Dermis microvascular lymphatic vessel endothelial cell (primary cell): ENCODE results near the gene ULK3. TPM values are rescaled to one million over a fixed set of nuclear protein-coding genes. Genes with fewer than 3 reads are reported as not detected.

Source experiments
- DNase-seq, 2 donors: peaks; one replicate each; pipeline versions ENCODE4 v3.0.0 to v3.0.0-alpha.2; 2010; ENCODE audit warnings: low read depth in 2 of 2
- total RNA-seq: library from RNA; depleted of rRNA; stranded (reverse); fragments of >200 nt; gene quantifications from 2 replicates; pipeline ENCODE4 v1.2.1, GENCODE V29; 2014

The ULK3 gene
- total RNA-seq, 1 donor from 2014 or later = 15.9 TPM

DNA sequence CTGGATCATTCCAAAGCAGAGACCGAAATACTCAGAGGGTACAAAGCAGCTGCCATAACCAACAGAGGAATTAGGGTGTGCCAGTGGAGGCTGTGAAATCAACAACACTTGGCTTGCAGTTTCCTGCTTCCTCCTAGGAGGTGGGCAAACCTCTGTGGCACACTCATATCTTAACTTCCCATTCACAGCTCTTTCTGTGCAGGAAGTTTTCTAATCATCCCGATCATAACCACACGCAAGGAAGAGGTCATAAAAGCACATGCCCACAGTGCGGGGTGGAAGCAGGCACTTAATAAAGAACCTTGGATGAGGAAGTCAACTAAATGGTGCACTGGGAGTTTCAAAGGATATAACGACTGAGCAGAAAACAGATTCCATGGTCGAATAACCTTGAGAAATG lies 25.1 kb upstream of the ULK3 start:
- DNase-seq = peak in 1 of 2 donors; percentile 36

DNA sequence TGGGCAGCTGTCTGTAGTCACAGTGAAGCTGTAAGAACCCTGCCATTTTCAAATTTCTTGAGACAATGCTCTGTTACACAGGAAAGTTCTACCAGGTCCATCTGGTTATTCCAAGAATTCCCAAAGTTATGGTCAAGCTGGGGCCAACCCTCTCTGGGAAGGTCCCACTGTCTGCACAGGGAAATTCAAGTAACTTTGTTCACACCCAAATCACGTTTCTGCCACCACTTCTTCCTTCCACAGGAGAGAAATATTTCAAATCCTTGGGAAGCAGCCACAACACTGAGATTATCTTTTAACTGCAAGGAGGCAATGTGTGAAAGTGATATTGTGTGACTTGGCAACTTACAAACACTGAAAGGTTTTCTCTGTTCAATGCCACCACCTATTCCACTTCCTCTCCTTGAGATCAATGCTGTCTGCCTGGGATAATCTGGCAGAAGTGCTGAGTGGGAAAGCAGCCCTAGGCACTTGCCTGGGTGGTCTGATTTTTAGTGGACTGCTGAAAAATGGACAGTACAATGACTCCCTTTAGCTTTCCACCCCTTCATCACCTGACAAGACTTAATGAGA lies 24.6 kb upstream of the ULK3 start:
- no peak for DNase-seq

DNA sequence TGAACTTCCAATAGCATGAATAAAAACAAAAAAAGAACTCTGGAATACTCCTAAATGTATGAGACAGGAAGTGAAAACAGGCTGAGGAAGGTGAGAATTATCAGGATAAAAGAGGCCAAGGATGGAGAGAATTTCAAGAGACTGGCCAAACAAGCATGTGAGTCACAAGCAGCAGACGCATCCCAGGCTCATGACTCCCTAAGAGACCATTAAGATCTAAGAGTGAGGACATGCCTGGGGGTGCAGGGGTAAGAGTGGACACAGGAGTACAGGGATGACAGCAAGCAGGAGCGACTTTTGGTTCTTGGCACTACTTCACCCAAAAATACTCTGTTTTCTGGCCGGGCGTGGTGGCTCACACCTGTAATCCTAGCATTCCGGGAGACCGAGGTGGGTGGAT lies 23.1 kb upstream of the ULK3 start:
- peak in 1 of 2 donors; percentile 41 for DNase-seq

DNA sequence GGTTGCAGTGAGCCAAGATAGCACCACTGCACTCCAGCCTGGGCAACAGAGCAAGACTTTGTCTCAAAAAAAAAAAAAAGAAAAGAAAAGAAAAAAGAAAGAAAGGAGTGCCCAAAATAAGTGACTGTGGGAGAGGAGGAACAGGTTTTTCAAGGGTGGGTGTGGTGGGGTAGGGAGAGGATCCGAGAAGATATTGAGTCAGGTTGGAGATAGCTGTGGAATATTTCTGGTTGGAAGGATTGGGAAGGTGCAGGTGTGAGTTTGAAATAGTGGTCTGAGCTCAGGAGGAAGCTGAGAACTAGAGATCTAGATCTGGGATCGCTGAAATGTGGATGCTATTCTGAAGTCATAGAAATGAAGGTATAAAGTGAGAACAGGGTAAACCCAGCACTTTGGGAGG lies 22.4 kb upstream of the ULK3 start:
- no peak for DNase-seq

DNA sequence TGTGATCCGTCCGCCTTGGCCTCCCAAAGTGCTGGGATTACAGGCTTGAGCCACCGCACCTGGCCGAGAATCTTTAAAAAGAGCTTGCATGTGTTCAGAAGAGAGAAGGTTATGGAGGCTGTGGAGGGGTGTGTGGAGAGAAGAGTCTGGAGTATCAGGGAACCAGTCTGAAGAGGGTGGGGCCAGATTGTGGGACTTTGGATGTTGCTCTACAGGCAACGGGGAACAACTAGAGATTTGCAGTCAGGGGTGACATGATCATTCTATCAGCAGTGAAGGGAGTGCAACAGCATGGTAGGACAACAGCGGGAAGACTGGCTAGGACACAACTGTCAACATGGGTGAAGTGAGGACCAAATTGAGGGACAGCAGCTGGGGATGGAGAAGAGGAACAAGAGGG lies 21.3 kb upstream of the ULK3 start:
- no peak for DNase-seq

DNA sequence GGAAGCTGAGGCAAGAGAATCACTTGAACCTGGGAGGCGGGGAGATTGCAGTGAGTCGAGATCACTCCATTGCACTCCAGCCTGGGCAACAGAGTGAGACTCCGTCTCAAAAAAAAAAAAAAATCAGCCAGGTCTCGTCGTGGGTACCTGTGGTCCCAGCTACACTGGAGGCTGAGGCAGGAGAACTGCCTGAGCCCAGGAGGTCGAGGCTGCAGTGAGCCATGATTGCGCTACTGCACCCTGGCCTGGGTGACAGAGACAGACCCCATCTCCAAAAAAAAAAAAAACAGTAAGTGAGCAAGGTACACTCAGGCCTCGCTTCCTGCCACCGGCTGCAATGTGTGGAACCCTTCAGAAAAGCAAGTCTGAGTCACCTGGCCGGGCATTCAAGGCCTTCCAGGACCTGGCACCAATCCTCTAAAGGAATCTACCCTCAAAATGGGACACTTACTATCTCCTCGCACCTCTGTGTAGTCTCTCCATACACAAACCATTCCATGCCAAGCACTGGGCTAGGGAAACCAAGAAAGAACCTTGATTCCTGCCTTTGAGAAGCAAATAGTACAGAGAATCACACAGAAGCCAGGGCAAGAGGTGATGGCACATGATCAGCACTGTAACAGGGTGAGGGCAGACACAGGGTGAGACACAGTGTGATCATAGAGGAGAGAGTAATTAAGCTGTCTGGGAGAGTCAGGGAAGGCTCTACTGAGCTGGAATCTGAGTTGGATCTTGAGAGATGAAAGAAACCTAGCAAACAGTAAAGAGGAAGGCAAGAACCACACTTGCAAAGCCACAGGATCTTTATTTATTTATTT lies 20.5 kb upstream of the ULK3 start:
- DNase-seq = peak in 1 of 2 donors; percentile 30

DNA sequence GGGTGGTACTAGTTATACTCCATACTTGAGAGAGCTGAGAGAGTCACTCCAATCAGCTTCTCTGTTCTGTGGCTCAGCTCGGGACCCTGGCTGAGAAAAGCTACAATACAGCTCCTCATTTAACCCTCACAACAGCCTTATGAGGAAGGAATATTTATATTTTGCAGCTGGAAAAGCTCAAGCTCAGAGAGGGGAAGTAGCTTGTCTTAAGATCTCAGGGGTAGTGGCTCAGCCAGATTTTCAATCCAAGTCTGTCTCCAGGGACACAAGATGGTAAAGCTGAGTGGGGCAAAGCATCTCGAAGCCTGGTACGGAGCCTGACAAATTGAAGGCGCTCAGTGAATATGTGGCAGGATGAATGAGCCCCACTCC lies 15.4 kb upstream of the ULK3 start:
- DNase-seq = no peak

DNA sequence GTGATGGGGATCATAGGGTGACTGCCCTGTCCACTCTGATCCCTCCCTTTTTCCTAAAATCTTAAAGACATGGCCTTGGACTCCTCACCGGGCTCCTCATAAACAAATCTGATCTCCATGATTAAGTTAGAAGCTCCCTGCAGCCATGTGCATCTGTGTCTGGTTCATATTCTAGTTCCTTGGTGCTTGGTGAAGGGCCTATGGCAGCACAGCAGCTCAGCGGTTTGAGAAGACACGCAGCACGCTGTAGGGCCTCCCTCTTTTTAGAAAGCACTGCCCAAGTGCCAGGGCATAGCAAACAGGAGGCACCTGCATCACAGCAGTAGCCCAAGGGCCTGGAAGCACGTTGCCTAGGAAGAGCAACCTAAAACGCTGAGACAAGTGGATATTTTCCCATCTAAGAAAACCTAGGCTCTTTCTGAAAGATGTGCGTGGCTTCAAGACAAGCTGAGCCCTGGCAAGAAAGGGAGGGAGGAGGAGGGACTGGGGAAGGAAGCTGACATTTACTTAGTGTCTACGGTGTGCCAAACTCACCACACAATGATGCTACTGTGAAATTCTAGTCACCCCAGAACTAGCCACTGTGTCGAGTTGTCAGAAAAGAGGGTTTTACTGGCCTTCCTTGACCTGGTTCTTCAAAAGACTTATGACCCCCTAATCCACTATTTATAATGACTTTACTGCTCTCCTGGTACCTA lies 14.9 kb upstream of the ULK3 start:
- DNase-seq = no peak

DNA sequence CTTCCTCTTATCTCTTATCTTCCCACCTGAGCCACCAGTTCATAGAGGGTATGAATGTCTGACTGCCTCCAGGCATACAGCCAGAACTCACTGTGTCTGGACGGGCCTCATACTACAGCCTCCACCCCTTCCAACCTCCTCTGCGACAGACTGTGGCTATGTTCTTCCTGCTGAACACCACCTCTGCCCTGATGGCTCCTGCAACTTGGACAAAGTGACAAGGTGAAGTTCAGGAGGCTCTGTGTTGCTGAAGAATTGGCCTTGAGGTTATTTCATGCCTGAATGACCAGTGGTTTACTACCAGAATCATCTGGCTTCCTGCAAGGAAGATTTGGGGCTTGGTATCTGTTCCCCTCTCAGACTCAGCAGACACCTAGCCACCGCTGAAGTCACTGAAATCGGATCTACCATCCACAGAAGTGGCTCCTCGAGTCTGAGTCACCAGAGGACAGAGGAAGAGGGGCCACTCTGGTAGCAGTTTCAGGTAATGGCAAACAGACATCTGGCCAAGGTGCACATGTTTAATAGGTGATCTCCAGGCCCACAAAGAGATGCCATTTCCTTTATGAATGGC lies 14.2 kb upstream of the ULK3 start:
- DNase-seq = no peak

DNA sequence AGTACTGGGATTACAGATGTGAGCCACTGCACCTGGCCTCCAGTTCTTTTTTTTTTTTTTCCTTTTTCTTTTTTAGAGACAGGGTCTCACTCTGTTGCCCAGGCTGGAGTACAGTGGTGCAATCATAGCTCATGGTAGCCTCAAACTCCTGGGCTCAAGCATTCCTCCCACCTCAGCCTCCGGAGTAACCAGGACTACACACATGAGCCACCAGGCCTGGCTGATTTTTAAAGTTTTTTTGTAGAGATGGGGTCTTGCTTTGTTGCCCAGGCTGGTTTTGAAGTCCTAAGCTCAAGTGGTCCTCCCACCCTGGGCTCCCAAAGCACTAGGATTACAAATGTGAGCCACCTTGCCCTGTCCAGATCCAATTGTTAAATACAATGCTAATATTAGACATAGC lies 13.6 kb upstream of the ULK3 start:
- DNase-seq = no peak

DNA sequence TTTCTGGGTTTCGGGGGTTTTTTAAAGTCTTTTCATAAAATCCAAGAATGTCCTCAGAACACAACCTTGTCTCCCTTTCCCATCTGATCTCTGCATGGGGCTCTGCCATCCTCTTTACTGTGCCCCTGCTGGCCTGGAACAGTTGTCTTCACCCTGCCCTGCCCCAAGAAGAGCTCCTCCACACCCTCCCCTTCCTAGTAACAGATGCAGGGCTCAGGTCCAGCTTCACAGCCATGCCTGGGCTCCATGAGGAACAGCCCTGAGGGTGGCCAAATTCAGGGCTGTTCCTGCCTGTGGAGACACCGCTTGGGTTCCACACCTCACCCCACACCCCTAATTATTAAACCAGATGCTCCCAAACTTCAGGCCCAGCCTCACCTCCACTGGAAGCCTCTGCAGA lies 12.9 kb upstream of the ULK3 start:
- no peak for DNase-seq

DNA sequence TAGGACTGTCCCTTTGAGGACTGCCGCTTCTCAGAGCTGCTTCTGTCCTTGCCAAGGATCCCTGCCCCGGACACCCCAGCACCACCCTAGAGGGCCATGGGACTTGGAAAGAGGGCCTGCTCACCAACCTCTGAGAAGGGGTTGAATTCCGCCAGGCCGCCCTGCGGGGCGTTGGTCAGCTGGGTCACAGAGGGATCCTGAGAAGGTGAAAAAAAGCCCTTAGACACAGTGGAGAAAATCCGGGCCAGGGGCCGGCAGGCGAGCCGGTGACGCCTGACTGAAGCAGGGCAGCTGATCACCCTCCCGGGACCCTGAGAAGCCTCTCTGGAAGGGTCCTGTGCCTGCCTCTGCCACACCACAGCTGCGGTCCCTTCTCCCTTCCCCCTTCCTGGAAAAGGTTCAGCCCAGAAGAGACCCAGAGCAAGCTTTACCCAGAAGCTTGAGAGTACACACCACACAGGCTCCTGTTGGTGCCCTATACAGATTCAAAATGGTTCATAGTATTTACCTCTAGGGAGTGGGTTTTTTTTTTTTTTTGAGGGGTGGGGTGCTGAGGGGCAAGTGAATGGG lies 11.6 kb upstream of the ULK3 start:
- DNase-seq = no peak

DNA sequence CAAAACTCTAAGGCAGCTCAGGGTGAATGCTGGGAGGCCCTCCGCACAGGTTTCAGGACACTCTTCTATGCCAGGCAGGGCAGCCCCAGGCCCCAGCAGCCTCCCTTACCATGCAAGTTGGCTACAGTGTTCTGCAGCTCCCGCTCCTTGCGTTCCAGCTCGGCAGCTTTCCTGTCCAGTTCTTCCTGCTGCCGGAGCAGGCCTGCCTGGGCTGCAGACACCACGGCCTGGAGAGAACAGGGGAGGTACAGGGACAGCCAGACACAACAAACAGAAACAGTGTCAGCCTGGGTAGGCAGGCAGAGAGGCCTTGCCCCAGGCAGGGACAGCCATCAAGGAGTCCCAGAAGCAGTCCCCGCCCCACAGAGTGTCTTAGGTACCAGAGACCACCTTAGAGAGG lies 9.0 kb upstream of the ULK3 start:
- no peak for DNase-seq

DNA sequence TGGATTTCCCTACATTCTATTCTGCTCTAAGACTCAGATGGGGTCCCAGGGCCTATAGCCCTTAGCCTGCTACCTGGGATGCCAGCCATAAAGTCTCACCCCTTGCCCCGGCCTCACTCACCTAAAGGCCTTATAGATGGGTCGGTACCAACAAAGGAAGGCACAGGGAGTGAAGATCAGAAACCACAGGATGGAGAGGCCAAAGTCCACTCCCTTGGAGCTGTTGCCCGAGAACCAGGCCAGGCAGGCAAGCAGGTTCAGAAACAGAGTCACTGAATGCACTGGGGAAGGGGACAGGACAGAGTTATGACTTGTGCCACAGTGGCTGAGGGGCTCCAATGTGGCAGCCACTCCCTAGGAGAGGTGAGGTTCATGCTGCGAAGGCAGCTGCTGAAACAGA lies 7.4 kb upstream of the ULK3 start:
- no peak for DNase-seq

DNA sequence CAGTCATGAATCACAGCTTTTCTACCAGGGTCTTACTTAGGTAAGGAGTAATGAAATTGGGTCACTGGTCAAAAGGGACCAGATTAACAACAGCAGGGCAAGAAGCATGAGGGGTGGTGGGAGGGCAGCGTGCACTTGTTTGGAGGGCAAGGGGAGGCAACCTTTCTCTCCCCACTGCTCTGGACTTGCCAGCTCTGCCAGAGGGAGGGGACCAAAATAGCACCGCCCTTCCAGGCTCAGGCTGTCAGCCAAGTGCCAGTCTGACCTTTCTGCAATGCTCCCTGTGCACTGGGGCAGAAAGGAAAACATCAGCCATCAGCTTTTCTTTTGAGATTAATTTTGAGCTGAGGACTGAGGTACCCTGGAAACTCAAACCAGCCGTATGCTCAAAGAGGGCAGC lies 4.5 kb upstream of the ULK3 start:
- DNase-seq = no peak

DNA sequence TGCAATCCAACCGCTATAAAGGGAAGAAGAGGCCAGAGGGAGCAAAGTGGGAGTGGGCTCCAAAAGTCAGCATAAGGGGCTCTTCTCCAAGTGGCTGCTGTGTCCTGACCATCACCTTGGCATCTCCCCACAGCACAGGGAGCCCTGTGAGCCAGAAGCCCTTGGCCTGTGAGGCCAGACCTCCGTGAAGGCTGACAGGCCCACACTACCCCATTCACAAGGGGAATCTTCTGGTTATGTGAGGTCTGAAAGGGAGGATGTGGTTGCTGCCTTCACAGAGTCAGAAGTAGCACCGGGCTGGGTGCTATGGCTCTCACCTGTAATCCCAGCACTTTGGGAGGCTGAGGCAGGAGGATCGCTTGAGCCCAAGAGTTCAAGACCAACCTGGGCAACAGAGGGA lies 2.6 kb upstream of the ULK3 start:
- no peak for DNase-seq

DNA sequence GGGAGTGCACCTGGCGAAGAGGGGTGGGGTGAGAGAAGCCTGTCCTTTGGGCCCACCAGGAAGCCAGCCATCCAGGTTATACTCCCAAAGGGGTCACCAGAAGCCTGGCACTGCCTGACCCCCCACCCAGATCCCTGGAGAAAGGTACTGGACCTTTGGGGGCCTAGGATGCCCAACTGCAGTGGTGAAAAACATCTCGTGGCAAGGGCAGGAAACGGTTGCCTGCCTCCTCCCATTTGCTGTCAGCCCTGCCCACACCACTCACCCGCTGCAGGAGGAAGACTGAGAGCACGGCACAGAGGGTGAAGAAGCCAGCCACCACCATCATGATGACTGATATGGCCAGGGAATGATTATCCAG lies 2.2 kb upstream of the ULK3 start:
- DNase-seq = no peak

DNA sequence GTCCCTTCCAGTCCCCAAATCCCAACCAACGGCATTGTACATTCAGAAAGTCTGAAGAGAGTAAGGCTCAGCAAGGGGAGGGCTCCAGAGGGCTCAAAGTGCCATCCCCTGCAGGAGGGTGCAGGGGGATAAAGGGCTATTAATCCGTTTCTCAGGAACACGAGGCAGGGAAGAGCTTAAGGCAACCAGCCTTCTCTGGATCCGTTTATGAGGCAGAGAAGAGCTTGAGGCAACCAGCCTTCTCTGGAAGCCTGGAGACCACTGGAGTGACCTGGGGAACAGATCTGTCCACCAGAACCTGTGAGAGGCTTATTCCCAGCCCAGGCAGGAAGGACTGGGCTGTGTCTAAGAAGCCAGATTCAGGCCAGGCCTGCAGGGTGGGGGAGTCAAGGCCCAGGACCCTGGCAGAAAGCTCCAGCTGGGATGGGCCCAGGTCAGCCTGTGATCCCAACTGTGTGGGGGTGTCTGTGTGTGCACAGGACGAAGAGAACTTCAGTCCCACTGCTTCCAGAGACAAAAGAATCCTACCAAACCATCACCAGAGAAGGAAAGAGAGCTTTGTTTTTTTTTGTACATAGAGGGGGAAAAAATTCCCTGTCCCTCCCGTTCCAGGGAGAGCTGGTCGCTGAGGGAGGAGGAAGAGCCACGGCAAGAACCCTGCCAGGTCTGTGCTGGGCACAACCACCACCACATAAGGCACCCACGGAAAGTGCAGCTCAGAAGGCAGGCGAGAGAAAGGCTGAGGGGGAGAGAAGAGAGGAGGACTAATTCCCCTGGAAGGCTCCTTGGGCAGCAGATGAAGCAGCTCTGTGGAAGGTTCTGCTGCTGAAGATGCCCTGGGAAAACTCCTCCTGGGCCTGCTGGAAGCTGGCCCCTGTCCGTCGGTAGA lies 1.6 kb upstream of the ULK3 start:
- DNase-seq = no peak

DNA sequence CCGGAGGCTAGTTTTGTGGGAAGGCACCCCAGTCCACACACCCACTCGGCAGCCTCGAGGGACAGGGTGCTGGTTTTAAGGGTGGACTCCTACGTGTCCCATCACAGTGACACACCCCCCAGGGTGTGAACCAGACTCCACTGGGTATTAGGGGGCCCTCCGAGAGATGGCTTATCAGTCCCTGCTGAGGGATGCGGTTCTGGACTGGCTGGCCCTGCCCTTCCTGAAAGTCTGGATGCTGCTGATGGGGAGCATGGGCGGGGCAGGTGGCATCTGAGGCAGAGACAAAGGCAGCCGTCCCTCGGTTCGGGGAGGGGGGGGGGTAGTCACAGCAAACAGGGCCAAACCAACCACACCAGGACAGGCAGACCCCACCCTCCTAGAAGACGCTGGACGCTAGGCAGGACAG lies 939 bp upstream of the ULK3 start:
- DNase-seq = no peak

DNA sequence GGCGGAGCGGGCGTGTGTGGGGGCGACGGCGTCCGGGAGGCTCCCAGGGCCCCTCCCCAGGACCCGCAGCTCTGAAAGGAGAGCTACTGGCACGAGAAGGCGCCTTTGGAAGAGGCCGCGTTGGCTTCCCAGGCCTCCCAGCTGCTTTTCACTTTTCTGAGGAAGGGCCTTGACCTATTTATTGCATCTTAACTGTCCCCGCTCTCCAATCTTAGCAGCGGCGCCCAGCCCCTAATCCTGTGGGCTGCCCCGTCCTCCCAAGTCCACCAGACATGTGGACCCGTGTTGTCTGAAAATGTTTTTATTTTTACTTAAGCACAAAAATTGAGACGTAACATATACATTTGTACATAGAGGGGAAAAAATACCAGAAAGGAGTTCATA lies 481 bp upstream of the ULK3 start:
- no peak for DNase-seq

DNA sequence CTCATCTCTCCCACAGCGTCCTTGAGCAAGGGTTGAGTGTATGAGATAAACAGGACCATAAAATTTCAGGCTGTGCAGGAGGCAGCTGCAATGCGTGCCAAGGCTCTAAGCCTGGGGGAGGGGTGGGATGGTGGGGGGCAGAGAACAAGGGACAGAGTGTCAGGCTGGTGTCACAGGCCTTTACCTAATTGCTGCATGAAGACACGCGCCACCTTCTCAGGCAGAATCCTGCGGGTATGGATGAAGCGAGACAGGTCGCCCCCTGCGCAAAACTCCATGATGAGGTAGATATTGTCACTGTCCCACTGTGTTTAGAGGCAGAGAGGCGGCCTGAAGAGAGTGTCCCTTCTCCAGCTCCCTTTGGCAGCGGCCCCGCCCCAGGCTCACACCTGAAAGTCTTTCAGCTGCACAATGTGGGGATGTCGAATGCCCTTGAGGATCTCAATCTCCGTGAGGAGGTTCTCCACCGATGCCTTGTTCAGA lies 1.0 kb downstream of the ULK3 start:
- no peak for DNase-seq
